ENCODE results near the gene GNAT3. TPM values are rescaled to one million over a fixed set of nuclear protein-coding genes. Genes with fewer than 3 reads are reported as not detected.

Gene GNAT3
- total RNA-seq, 1 experiment from 2014 or later: not detected

- H3K9me2 ChIP-seq (ENCODE audit: insufficient read depth): no peaks in the 10 kb centered on the region
- intact Hi-C loops (cut with micrococcal nuclease): no loop called here
- DNase-seq (ENCODE audit: low read depth, low spot score) (no peak), ATAC-seq (no peak)
- H3K36me3 ChIP-seq (ENCODE audit: control insufficient read depth in 1 of 2, insufficient read depth in 2 of 2, low read length in 2 of 2): no peaks in the 10 kb centered on the region
- TF ChIP-seq, protein P1, sequence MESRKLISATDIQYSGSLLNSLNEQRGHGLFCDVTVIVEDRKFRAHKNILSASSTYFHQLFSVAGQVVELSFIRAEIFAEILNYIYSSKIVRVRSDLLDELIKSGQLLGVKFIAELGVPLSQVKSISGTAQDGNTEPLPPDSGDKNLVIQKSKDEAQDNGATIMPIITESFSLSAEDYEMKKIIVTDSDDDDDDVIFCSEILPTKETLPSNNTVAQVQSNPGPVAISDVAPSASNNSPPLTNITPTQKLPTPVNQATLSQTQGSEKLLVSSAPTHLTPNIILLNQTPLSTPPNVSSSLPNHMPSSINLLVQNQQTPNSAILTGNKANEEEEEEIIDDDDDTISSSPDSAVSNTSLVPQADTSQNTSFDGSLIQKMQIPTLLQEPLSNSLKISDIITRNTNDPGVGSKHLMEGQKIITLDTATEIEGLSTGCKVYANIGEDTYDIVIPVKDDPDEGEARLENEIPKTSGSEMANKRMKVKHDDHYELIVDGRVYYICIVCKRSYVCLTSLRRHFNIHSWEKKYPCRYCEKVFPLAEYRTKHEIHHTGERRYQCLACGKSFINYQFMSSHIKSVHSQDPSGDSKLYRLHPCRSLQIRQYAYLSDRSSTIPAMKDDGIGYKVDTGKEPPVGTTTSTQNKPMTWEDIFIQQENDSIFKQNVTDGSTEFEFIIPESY (IDR thresholded peaks at IDR 0.05; ENCODE audit: extremely low read depth, insufficient replicate concordance, low read length): no peak
- TF ChIP-seq CBX3 (IDR thresholded peaks at IDR 0.05; ENCODE audit: low read depth) (no peak), RAD21 (IDR thresholded peaks at IDR 0.05; ENCODE audit: low read depth) (no peak), ZNF274 (IDR thresholded peaks at IDR 0.05; ENCODE audit: low read depth, low read length) (no peak), EZH2 (IDR thresholded peaks at IDR 0.05) (no peak), SIN3A (IDR thresholded peaks at IDR 0.05; ENCODE audit: low read depth) (no peak), TCF7L2 (IDR thresholded peaks at IDR 0.05; ENCODE audit: borderline replicate concordance, extremely low read depth, insufficient read depth, insufficient read length) (no peak), FOSL1 (IDR thresholded peaks at IDR 0.05; ENCODE audit: low read depth) (no peak), EGR1 (IDR thresholded peaks at IDR 0.05; ENCODE audit: low read depth) (no peak), CTCF (IDR thresholded peaks at IDR 0.05 in 2 of 3, conservative IDR thresholded peaks at IDR 0.05 in 1 of 3; ENCODE audit: borderline replicate concordance in 1 of 3, insufficient read depth in 1 of 3, low read depth in 2 of 3, low read length in 2 of 3) (no peak), ZFX (IDR thresholded peaks at IDR 0.05) (no peak), POLR2A (IDR thresholded peaks at IDR 0.05; ENCODE audit: borderline replicate concordance, extremely low read depth, insufficient read depth, insufficient read length) (no peak), ELF1 (IDR thresholded peaks at IDR 0.05; ENCODE audit: borderline replicate concordance, low read depth) (no peak), POLR2AphosphoS5 (IDR thresholded peaks at IDR 0.05; ENCODE audit: low read depth, low read length) (no peak)
- TF ChIP-seq, protein P2, sequence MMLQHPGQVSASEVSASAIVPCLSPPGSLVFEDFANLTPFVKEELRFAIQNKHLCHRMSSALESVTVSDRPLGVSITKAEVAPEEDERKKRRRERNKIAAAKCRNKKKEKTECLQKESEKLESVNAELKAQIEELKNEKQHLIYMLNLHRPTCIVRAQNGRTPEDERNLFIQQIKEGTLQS (IDR thresholded peaks at IDR 0.05): no peak
- TF ChIP-seq, protein P3, sequence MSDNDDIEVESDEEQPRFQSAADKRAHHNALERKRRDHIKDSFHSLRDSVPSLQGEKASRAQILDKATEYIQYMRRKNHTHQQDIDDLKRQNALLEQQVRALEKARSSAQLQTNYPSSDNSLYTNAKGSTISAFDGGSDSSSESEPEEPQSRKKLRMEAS (IDR thresholded peaks at IDR 0.05): no peak
- no peak overlapping the region for H3K4me2 ChIP-seq (ENCODE audit: low read length)
- no peaks in the 10 kb centered on the region for H4K20me1 ChIP-seq (ENCODE audit: insufficient read depth)
- no peaks in the 10 kb centered on the region for H3K27me3 ChIP-seq (ENCODE audit: insufficient read depth, low read length)
- CTCF ChIA-PET: interaction anchor here (1.3 kb wide), 1 partner anchor 9 kb away, joined by 3 read pairs; no protein-coding TSS in a partner anchor
- no peak overlapping the region for H3K4me3 ChIP-seq (replicated peaks in 1 of 2; ENCODE audit: low read depth in 1 of 2, low read length in 2 of 2)
- H3K9ac ChIP-seq (ENCODE audit: low read length): no peak overlapping the region
- no peak overlapping the region for H3K27ac ChIP-seq (ENCODE audit: low read depth, low read length)
- RAD21 ChIA-PET (ENCODE audit: low non-redundant PET in 1 of 2, low total read pairs in 2 of 2, uncharacterized antibody in 2 of 2, unreplicated experiment in 2 of 2): no interaction called here
- no peaks in the 10 kb centered on the region for H3K79me2 ChIP-seq (ENCODE audit: insufficient read depth, low read length)
- BruUV-seq (replicated peaks): no TSS peak
- H3K4me1 ChIP-seq (ENCODE audit: control insufficient read depth in 1 of 2, insufficient read depth in 2 of 2, low read length in 2 of 2): peaks cover 10 to 11% of the 10 kb centered on the region in 2 experiments
- peak overlapping the region; percentile 44 for H2AFZ ChIP-seq (ENCODE audit: low read depth, low read length, poor library complexity, severe bottlenecking)
- POLR2A ChIA-PET: no interaction called here
- H3K9me3 ChIP-seq (ENCODE audit: control insufficient read depth in 1 of 2, insufficient read depth in 1 of 2, low read depth in 1 of 2, low read length in 2 of 2): no peaks in the 10 kb centered on the region
These were observed 42.7 kb downstream of the GNAT3 start for GRCh38 chr7:80468931-80469714.

All from HCT116 (cell line).